HCT116 (cell line): ENCODE results near the gene HMCN2. TPM values are rescaled to one million over a fixed set of nuclear protein-coding genes. Genes with fewer than 3 reads are reported as not detected.
A peak's percentile ranks its signal among the peaks of the same experiment; 100 is the strongest.

Source experiments
- ATAC-seq: fragments of 200-7000 bp; cut with Tn5 transposase; 2 replicates; pipeline ENCODE4 v1.9.1; 2020; ENCODE audit warnings: mild to moderate bottlenecking, moderate library complexity
- BruUV-seq: library from RNA; stranded (reverse); fragments of 400-500 nt; replicated peaks from 2 replicates; lab custom pipeline; 2021; lab: Mats Ljungman, UMichigan
- CTCF ChIA-PET: fragments of 300-600 bp; sonication (Branson Sonifier 250); formaldehyde crosslinking; loops from one replicate; lab custom pipeline; 2021; ENCODE audit warnings: antibody characterized with exemption; lab: Charles Lee
- POLR2A ChIA-PET: fragments of 300-600, 350-600 bp; sonication (Branson Sonifier 250); formaldehyde crosslinking; loops from one replicate; lab custom pipeline; 2021; ENCODE audit warnings: antibody characterized with exemption; lab: Charles Lee
- RAD21 ChIA-PET, 2 experiments: fragments of 300-600 bp; sonication (Branson Sonifier 250); formaldehyde crosslinking; loops; one replicate each; lab custom pipeline; 2023; ENCODE audit warnings: low total read pairs in 2 of 2; ENCODE audit not compliant: uncharacterized antibody in 2 of 2, unreplicated experiment in 2 of 2, low non-redundant PET in 1 of 2; lab: Charles Lee
- DNase-seq: peaks from one replicate; pipeline ENCODE4 v3.0.0-alpha.2; 2010; ENCODE audit warnings: low read depth, low spot score
- H2AFZ ChIP-seq: fragments of 200-600 bp; shearing (Covaris generic), sonication (generic); 2 replicates; pipeline ENCODE4 v1.6.1; 2017; ENCODE audit warnings: low read depth, mixed run types, mixed read lengths, antibody characterized with exemption, low read length; ENCODE audit not compliant: poor library complexity, severe bottlenecking
- H3K27ac ChIP-seq: 2 replicates; pipeline ENCODE4 v1.5.1; 2012; ENCODE audit warnings: low read depth, low read length
- H3K27me3 ChIP-seq: fragments of 200-600 bp; sonication (generic); 2 replicates; pipeline ENCODE4 v1.6.1; 2016; ENCODE audit warnings: mixed run types, low read length, mixed read lengths; ENCODE audit not compliant: insufficient read depth
- H3K36me3 ChIP-seq, 2 experiments: fragments of 200-500 bp in 1 of 2; fragments of 200-600 bp in 1 of 2; sonication (Bioruptor generic) in 1 of 2; sonication (generic) in 1 of 2; 2 replicates each; pipeline versions ENCODE4 v1.5.1 to v1.6.1; 2014 to 2016; ENCODE audit warnings: low read length in 2 of 2, inconsistent platforms in 1 of 2, mixed read lengths in 1 of 2, mixed run types in 1 of 2; ENCODE audit not compliant: insufficient read depth in 2 of 2, control insufficient read depth in 1 of 2
- H3K4me1 ChIP-seq, 2 experiments: fragments of 200-600 bp in 1 of 2; sonication (generic) in 1 of 2; 2 replicates each; pipeline versions ENCODE4 v1.5.1 to v1.6.1; 2012 to 2017; ENCODE audit warnings: low read length in 2 of 2, inconsistent platforms in 1 of 2, mild to moderate bottlenecking in 1 of 2, mixed read lengths in 1 of 2, mixed run types in 1 of 2, moderate library complexity in 1 of 2; ENCODE audit not compliant: insufficient read depth in 2 of 2, control insufficient read depth in 1 of 2
- H3K4me2 ChIP-seq: fragments of 200-600 bp; sonication (generic); 2 replicates; pipeline ENCODE4 v1.6.1; 2017; ENCODE audit warnings: mixed run types, low read length, mixed read lengths
- H3K4me3 ChIP-seq, 2 experiments: fragments of 200-600 bp in 1 of 2; sonication (generic) in 1 of 2; replicated peaks in 1 of 2; 2 replicates each; pipeline ENCODE4 v1.5.1; 2011 to 2016; ENCODE audit warnings: low read length in 2 of 2, control low read depth in 1 of 2, low read depth in 1 of 2, mild to moderate bottlenecking in 1 of 2, mixed read lengths in 1 of 2, mixed run types in 1 of 2
- H3K79me2 ChIP-seq: fragments of 200-600 bp; sonication (generic); 2 replicates; pipeline ENCODE4 v1.6.1; 2017; ENCODE audit warnings: mild to moderate bottlenecking, mixed run types, low read length, moderate library complexity, mixed read lengths; ENCODE audit not compliant: insufficient read depth
- H3K9ac ChIP-seq: fragments of 200-600 bp; sonication (generic); 2 replicates; pipeline ENCODE4 v1.6.1; 2016; ENCODE audit warnings: low read length, mixed read lengths
- H3K9me2 ChIP-seq: fragments of 200-600 bp; sonication (generic), shearing (Covaris generic); 2 replicates; pipeline ENCODE4 v1.6.1; 2017; ENCODE audit warnings: mixed run types, mild to moderate bottlenecking, moderate library complexity; ENCODE audit not compliant: insufficient read depth
- H3K9me3 ChIP-seq, 2 experiments: fragments of 200-500 bp in 1 of 2; fragments of 200-600 bp in 1 of 2; sonication (Bioruptor generic) in 1 of 2; sonication (generic) in 1 of 2; 2 replicates each; pipeline ENCODE4 v1.6.1; 2014 to 2017; ENCODE audit warnings: low read length in 2 of 2, mixed read lengths in 2 of 2, inconsistent platforms in 1 of 2, low read depth in 1 of 2, mild to moderate bottlenecking in 1 of 2, mixed run types in 1 of 2, moderate library complexity in 1 of 2; ENCODE audit not compliant: control insufficient read depth in 1 of 2, insufficient read depth in 1 of 2
- H4K20me1 ChIP-seq: fragments of 200-600 bp; sonication (generic), shearing (Covaris generic); 2 replicates; pipeline ENCODE4 v1.6.1; 2017; ENCODE audit warnings: mixed run types, mild to moderate bottlenecking, moderate library complexity; ENCODE audit not compliant: insufficient read depth
- CEBPB ChIP-seq: IDR thresholded peaks from 2 replicates; pipeline ENCODE4 v1.6.1; 2012; ENCODE audit warnings: low read depth
- EGR1 ChIP-seq: IDR thresholded peaks from 2 replicates; pipeline ENCODE4 v1.6.1; 2012; ENCODE audit warnings: low read depth
- ELF1 ChIP-seq: IDR thresholded peaks from 2 replicates; pipeline ENCODE4 v1.6.1; 2012; ENCODE audit warnings: low read depth, borderline replicate concordance
- EZH2 ChIP-seq: fragments of 200-600 bp; sonication (generic); IDR thresholded peaks from 2 replicates; pipeline ENCODE4 v1.6.1; 2017; ENCODE audit warnings: antibody characterized with exemption, mixed run types
- FOSL1 ChIP-seq: IDR thresholded peaks from 2 replicates; pipeline ENCODE4 v1.6.1; 2012; ENCODE audit warnings: low read depth
- RAD21 ChIP-seq: IDR thresholded peaks from 2 replicates; pipeline ENCODE4 v1.6.1; 2012; ENCODE audit warnings: low read depth, mild to moderate bottlenecking
- SIN3A ChIP-seq: IDR thresholded peaks from 2 replicates; pipeline ENCODE4 v1.6.1; 2012; ENCODE audit warnings: low read depth
- SP1 ChIP-seq: IDR thresholded peaks from 2 replicates; pipeline ENCODE4 v1.6.1; 2012; ENCODE audit warnings: low read depth
- ZFX ChIP-seq: fragments of 450-650 bp; IDR thresholded peaks from 2 replicates; pipeline ENCODE4 v1.6.1; 2017
- ZNF274 ChIP-seq: fragments of 200-500 bp; sonication (Bioruptor generic); IDR thresholded peaks from 2 replicates; pipeline ENCODE4 v1.6.1; 2014; ENCODE audit warnings: mild to moderate bottlenecking, low read depth, low read length, inconsistent platforms
- intact Hi-C: fragments of 100-400 bp; cut with micrococcal nuclease; formaldehyde crosslinking; loops from 2 replicates; pipeline ENCODE4 v1.10.0; 2022
- total RNA-seq: library from RNA; stranded (reverse); gene quantifications from one replicate; pipeline ENCODE4 v1.2.1, GENCODE V29; 2021; ENCODE audit not compliant: unreplicated experiment
- TF ChIP-seq, protein P1 (sequence below), 3 experiments: fragments of 200-600 bp in 1 of 3; sonication (generic) in 1 of 3; IDR thresholded peaks in 2 of 3; conservative IDR thresholded peaks in 1 of 3; 2 replicates each; pipeline ENCODE4 v1.5.1; 2012 to 2017; ENCODE audit warnings: low read depth in 2 of 3, low read length in 2 of 3, antibody characterized with exemption in 1 of 3, borderline replicate concordance in 1 of 3, control low read depth in 1 of 3, mild to moderate bottlenecking in 1 of 3, mixed read lengths in 1 of 3, mixed run types in 1 of 3, moderate library complexity in 1 of 3; ENCODE audit not compliant: insufficient read depth in 1 of 3

Gene HMCN2
- total RNA-seq, 1 experiment from 2014 or later = 0.22 TPM

DNA sequence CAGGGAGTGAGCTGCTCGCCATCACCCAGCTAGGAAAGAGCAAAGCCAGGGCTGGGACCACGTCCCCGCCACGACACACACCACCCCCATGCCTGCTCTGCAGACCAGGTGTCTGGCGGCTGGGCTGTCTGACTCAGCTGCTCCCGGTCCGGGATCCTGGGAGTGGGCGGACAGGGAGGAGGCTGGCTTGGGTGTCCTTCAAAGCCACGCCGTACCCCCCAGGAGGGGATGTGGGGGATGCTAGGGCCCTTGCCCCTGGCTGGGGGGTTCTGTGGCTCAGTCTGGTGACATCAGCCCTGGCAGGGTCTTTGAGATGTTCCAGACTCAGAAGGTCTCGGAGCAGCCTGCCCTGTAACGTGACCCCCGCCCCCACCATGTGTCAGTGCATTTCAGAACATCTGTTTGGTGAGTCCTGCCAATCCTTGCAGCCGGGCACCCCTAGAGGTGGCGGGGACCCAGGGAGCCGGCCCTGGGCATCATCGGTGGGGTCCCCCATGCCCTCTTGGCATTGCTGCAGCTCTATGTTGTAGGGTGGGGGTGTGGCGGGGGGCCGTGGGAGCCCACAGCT lies 62.3 kb downstream of the HMCN2 start:
- H3K9me2 ChIP-seq = no peaks in the 10 kb centered on the region
- H3K9ac ChIP-seq = no peak overlapping the region
- H2AFZ ChIP-seq = no peak overlapping the region
- H3K27ac ChIP-seq = no peak overlapping the region
- peak overlapping the region; percentile 52 for H3K4me2 ChIP-seq
- H3K4me1 ChIP-seq = peaks cover 9 to 23% of the 10 kb centered on the region in 2 experiments; a peak in 3 of 4 replicates
- intact Hi-C loops = no loop called here
- BruUV-seq = no TSS peak
- TF ChIP-seq EGR1 (peak; percentile 59; the same call in 1 of the 2 replicates), SIN3A (no peak), SP1 (no peak), CEBPB (no peak)
- ATAC-seq = peak; percentile 57
- H3K27me3 ChIP-seq = peaks cover 15% of the 10 kb centered on the region; the same call in 1 of the 2 replicates
- ChIA-PET POLR2A (no interaction called here), RAD21 (interaction anchor here in 1 of 2 experiments (1.0 kb wide), 1 partner anchor 37 kb away, joined by 3 read pairs; no protein-coding TSS in a partner anchor), CTCF (interaction anchor here (2.0 kb wide), 1 partner anchor 20 kb away, joined by 4 read pairs; no protein-coding TSS in a partner anchor)
- no peaks in the 10 kb centered on the region for H3K36me3 ChIP-seq
- no peaks in the 10 kb centered on the region for H3K9me3 ChIP-seq
- no peak for DNase-seq
- no peak overlapping the region for H3K4me3 ChIP-seq
- no peaks in the 10 kb centered on the region for H3K79me2 ChIP-seq
- no peaks in the 10 kb centered on the region for H4K20me1 ChIP-seq

GRCh38 chr9:130328349-130328801 lies 62.8 kb downstream of the HMCN2 start:
- DNase-seq = no peak
- H3K9me2 ChIP-seq = no peaks in the 10 kb centered on the region
- no peak for ATAC-seq
- no peaks in the 10 kb centered on the region for H4K20me1 ChIP-seq
- no TSS peak for BruUV-seq
- no peaks in the 10 kb centered on the region for H3K36me3 ChIP-seq
- H3K79me2 ChIP-seq = no peaks in the 10 kb centered on the region
- no peak overlapping the region for H3K9ac ChIP-seq
- TF ChIP-seq EZH2 = no peak
- TF ChIP-seq CEBPB = no peak
- TF ChIP-seq ELF1 = no peak
- TF ChIP-seq ZFX = no peak
- TF ChIP-seq FOSL1 = no peak
- TF ChIP-seq, protein P1, sequence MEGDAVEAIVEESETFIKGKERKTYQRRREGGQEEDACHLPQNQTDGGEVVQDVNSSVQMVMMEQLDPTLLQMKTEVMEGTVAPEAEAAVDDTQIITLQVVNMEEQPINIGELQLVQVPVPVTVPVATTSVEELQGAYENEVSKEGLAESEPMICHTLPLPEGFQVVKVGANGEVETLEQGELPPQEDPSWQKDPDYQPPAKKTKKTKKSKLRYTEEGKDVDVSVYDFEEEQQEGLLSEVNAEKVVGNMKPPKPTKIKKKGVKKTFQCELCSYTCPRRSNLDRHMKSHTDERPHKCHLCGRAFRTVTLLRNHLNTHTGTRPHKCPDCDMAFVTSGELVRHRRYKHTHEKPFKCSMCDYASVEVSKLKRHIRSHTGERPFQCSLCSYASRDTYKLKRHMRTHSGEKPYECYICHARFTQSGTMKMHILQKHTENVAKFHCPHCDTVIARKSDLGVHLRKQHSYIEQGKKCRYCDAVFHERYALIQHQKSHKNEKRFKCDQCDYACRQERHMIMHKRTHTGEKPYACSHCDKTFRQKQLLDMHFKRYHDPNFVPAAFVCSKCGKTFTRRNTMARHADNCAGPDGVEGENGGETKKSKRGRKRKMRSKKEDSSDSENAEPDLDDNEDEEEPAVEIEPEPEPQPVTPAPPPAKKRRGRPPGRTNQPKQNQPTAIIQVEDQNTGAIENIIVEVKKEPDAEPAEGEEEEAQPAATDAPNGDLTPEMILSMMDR (IDR thresholded peaks at IDR 0.05 in 2 of 3, conservative IDR thresholded peaks at IDR 0.05 in 1 of 3; ENCODE audit: borderline replicate concordance in 1 of 3, insufficient read depth in 1 of 3, low read depth in 2 of 3, low read length in 2 of 3) = no peak
- TF ChIP-seq RAD21 = no peak
- TF ChIP-seq ZNF274 = no peak
- no peak for TF ChIP-seq SP1
- TF ChIP-seq, all 23 proteins: peak for 0
- no peak overlapping the region for H3K27ac ChIP-seq
- no peak overlapping the region for H2AFZ ChIP-seq
- ChIA-PET POLR2A (no interaction called here), RAD21 (interaction anchor here in 1 of 2 experiments (1.0 kb wide), 1 partner anchor 37 kb away, joined by 3 read pairs; no protein-coding TSS in a partner anchor), CTCF (no interaction called here)
- H3K4me1 ChIP-seq = peaks cover 9 to 23% of the 10 kb centered on the region in 2 experiments; a peak in 3 of 4 replicates
- no peaks in the 10 kb centered on the region for H3K9me3 ChIP-seq
- peak overlapping the region; percentile 52; the same call in 1 of the 2 replicates for H3K4me2 ChIP-seq
- peaks cover 11% of the 10 kb centered on the region; the same call in 1 of the 2 replicates for H3K27me3 ChIP-seq
- no peak overlapping the region for H3K4me3 ChIP-seq
- intact Hi-C loops = no loop called here
